Neuronal stem cell (in vitro differentiated cells): ENCODE measurements around the gene MED23.

Experiments used
- DNase-seq: peaks from one replicate; pipeline ENCODE4 v3.0.0-alpha.2; 2013; ENCODE audit warnings: low spot score
- H2AFZ ChIP-seq: one replicate; pipeline ENCODE4 v1.6.1; 2013; ENCODE audit warnings: mild to moderate bottlenecking, low read length, inconsistent platforms
- H2AK5ac ChIP-seq: 2 replicates; pipeline ENCODE4 v1.6.1; 2013; ENCODE audit warnings: low read depth, mild to moderate bottlenecking, inconsistent platforms, low read length, moderate library complexity, mixed read lengths
- H2BK120ac ChIP-seq: 2 replicates; pipeline ENCODE4 v1.6.1; 2013; ENCODE audit warnings: low read depth, mild to moderate bottlenecking, inconsistent platforms, low read length, moderate library complexity, mixed read lengths
- H2BK12ac ChIP-seq: one replicate; pipeline ENCODE4 v1.6.1; 2013; ENCODE audit warnings: low read length, inconsistent platforms
- H2BK15ac ChIP-seq: 2 replicates; pipeline ENCODE4 v1.6.1; 2013; ENCODE audit warnings: mild to moderate bottlenecking, low read length, inconsistent platforms, mixed read lengths
- H2BK5ac ChIP-seq: one replicate; pipeline ENCODE4 v1.6.1; 2013; ENCODE audit warnings: inconsistent platforms, mild to moderate bottlenecking, low read length, moderate library complexity
- H3K14ac ChIP-seq: one replicate; pipeline ENCODE4 v1.6.1; 2013; ENCODE audit warnings: low read length, inconsistent platforms
- H3K18ac ChIP-seq: 2 replicates; pipeline ENCODE4 v1.6.1; 2013; ENCODE audit warnings: low read length, inconsistent platforms
- H3K23ac ChIP-seq: 2 replicates; pipeline ENCODE4 v1.6.1; 2013; ENCODE audit warnings: low read depth, mild to moderate bottlenecking, mixed read lengths, low read length, inconsistent platforms; ENCODE audit not compliant: poor library complexity
- H3K27ac ChIP-seq: replicated peaks from 3 replicates; pipeline ENCODE4 v1.5.1; 2013; ENCODE audit warnings: low read length, inconsistent platforms
- H3K27me3 ChIP-seq, 3 experiments: 2 replicates each; pipeline ENCODE4 v1.6.1; 2013; ENCODE audit warnings: low read length in 3 of 3, mild to moderate bottlenecking in 2 of 3, inconsistent platforms in 1 of 3, low read depth in 1 of 3, mixed read lengths in 1 of 3, moderate library complexity in 1 of 3; ENCODE audit not compliant: control insufficient read depth in 3 of 3, insufficient read depth in 3 of 3
- H3K36me3 ChIP-seq, 2 donors: replicated peaks in 1 of 2; 2 replicates each; pipeline ENCODE4 v1.6.1; 2013; ENCODE audit warnings: low read length in 2 of 2; ENCODE audit not compliant: control insufficient read depth in 2 of 2, insufficient read depth in 2 of 2
- H3K4ac ChIP-seq: 2 replicates; pipeline ENCODE4 v1.6.1; 2013; ENCODE audit warnings: inconsistent platforms, mild to moderate bottlenecking, low read length, moderate library complexity
- H3K4me1 ChIP-seq, 2 donors: 1 replicate in 1 of 2; 2 replicates in 1 of 2; pipeline ENCODE4 v1.6.1; 2013; ENCODE audit warnings: low read length in 2 of 2, low read depth in 1 of 2; ENCODE audit not compliant: control insufficient read depth in 2 of 2, insufficient read depth in 1 of 2
- H3K4me2 ChIP-seq: one replicate; pipeline ENCODE4 v1.6.1; 2013; ENCODE audit warnings: mild to moderate bottlenecking, low read length, inconsistent platforms; ENCODE audit not compliant: insufficient read depth, poor library complexity, severe bottlenecking
- H3K4me3 ChIP-seq, 2 donors: 2 replicates each; pipeline ENCODE4 v1.5.1; 2013; ENCODE audit warnings: low read length in 2 of 2, mild to moderate bottlenecking in 2 of 2, inconsistent platforms in 1 of 2, moderate library complexity in 1 of 2
- H3K79me1 ChIP-seq: one replicate; pipeline ENCODE4 v1.6.1; 2013; ENCODE audit warnings: low read depth, mild to moderate bottlenecking, inconsistent platforms, low read length, moderate library complexity
- H3K9ac ChIP-seq: one replicate; pipeline ENCODE4 v1.6.1; 2013; ENCODE audit warnings: mild to moderate bottlenecking, low read depth, low read length, inconsistent platforms; ENCODE audit not compliant: poor library complexity
- H3K9me3 ChIP-seq, 2 donors: replicated peaks in 1 of 2; 2 replicates each; pipeline versions ENCODE3 to v1.6.1; 2013; ENCODE audit warnings: low read length in 2 of 2, mild to moderate bottlenecking in 2 of 2, inconsistent platforms in 1 of 2, low read depth in 1 of 2, mixed read lengths in 1 of 2, moderate library complexity in 1 of 2; ENCODE audit not compliant: control insufficient read depth in 2 of 2, insufficient read depth in 1 of 2
- H4K8ac ChIP-seq: one replicate; pipeline ENCODE4 v1.6.1; 2013; ENCODE audit warnings: low read depth, mild to moderate bottlenecking, inconsistent platforms, low read length, moderate library complexity
- H4K91ac ChIP-seq: one replicate; pipeline ENCODE4 v1.6.1; 2013; ENCODE audit warnings: low read length, low read depth, mild to moderate bottlenecking, inconsistent platforms; ENCODE audit not compliant: poor library complexity
- WGBS, 2 donors: extraction: QIAGEN DNeasy Blood & Tissue Kit; methylation state at CpG; one replicate each; pipeline ENCODE4 v1.1.7; 2013; ENCODE audit warnings: missing lambda C conversion rate in 2 of 2, mixed read lengths in 1 of 2; ENCODE audit not compliant: insufficient read length in 2 of 2, insufficient replicate concordance in 1 of 2; ENCODE audit errors: extremely low coverage in 2 of 2; 5-methylcytosine and 5-hydroxymethylcytosine counted together

The MED23 gene

DNA sequence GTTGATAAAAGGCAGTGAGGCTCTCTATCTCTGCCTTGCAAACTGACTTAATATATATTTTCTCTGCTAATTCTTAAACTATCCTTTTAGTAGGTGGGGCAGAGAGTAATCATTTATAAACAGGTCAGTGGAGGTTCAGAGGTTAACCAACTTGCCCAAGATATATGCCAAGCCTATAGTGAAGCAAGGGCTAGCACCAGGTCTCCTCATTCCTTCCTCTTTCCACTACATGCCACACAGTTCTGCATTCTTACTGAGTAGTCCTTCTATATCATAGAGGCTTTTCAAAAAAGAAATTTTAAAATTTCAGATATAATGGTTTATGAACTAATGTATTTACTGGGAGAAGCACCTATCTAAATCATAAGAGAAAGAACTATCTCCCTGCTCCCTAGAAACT is 46.5 kb downstream of the MED23 start:
- H3K4me1 ChIP-seq, result no peaks in the 10 kb centered on the region
- H2BK15ac ChIP-seq, result no peak overlapping the region
- no peaks in the 10 kb centered on the region for H3K27me3 ChIP-seq
- no peak overlapping the region for H3K9ac ChIP-seq
- H3K4me3 ChIP-seq, result no peak overlapping the region
- H3K27ac ChIP-seq, result no peak overlapping the region
- DNase-seq, result no peak
- H2AFZ ChIP-seq, result no peak overlapping the region
- H3K36me3 ChIP-seq, result peaks cover 5 to 76% of the 10 kb centered on the region in 2 donors
- no peak overlapping the region for H2AK5ac ChIP-seq
- H3K23ac ChIP-seq, result no peak overlapping the region
- no peak overlapping the region for H3K4me2 ChIP-seq
- no peak overlapping the region for H2BK120ac ChIP-seq
- no peak overlapping the region for H4K8ac ChIP-seq
- H3K18ac ChIP-seq, result no peak overlapping the region
- H3K14ac ChIP-seq, result no peak overlapping the region
- H4K91ac ChIP-seq, result no peak overlapping the region
- H2BK5ac ChIP-seq, result no peak overlapping the region
- H3K4ac ChIP-seq, result no peak overlapping the region
- H3K79me1 ChIP-seq, result no peaks in the 10 kb centered on the region
- H2BK12ac ChIP-seq, result no peak overlapping the region
- H3K9me3 ChIP-seq, result no peaks in the 10 kb centered on the region

DNA sequence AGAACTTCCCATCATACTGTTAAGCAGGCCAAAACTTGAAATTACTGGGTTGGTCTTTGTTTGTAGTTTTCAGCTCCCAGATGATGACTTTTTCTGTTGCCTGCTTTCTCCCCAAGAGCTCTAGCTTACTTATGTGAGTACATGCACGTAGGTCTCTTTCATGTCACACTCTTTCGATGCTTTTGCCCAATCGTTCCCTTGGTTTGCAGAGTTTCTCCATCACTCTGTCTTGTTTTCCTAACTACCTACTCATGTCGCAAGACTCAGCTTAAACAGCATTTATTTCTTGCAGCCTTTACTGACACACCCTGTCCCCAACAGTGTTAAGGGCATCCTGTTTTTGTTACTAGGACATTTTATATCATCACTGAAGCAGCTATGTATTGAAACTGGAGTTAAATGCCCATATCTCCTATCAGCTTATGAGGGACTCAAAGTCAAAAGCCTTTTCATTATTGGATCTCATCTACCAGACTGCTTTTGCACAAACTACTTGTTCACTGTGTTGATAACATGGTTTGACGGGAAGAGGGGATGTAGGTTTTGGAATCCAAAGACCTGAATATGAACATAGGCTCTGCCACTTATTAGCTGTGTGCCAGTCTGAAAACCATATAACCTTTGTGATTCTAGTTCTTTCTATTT is 52.1 kb downstream of the MED23 start:
- no peak overlapping the region for H2AFZ ChIP-seq
- H3K4me1 ChIP-seq, result no peaks in the 10 kb centered on the region
- no peak overlapping the region for H4K8ac ChIP-seq
- no peak overlapping the region for H3K23ac ChIP-seq
- WGBS, 2 donors, result no CpG with 5 or more reads among the region's 5 CpGs
- H3K4ac ChIP-seq, result no peak overlapping the region
- no peak for DNase-seq
- H2BK120ac ChIP-seq, result no peak overlapping the region
- H3K14ac ChIP-seq, result no peak overlapping the region
- no peaks in the 10 kb centered on the region for H3K9me3 ChIP-seq
- H2BK5ac ChIP-seq, result no peak overlapping the region
- H3K27me3 ChIP-seq, result no peaks in the 10 kb centered on the region
- no peaks in the 10 kb centered on the region for H3K79me1 ChIP-seq
- no peak overlapping the region for H3K4me2 ChIP-seq
- no peak overlapping the region for H3K27ac ChIP-seq
- H3K4me3 ChIP-seq, result no peak overlapping the region
- H3K36me3 ChIP-seq, result peaks cover 0 to 20% of the 10 kb centered on the region in 2 donors
- no peak overlapping the region for H2BK15ac ChIP-seq
- no peak overlapping the region for H2BK12ac ChIP-seq
- no peak overlapping the region for H4K91ac ChIP-seq
- no peak overlapping the region for H2AK5ac ChIP-seq
- no peak overlapping the region for H3K9ac ChIP-seq
- no peak overlapping the region for H3K18ac ChIP-seq

DNA sequence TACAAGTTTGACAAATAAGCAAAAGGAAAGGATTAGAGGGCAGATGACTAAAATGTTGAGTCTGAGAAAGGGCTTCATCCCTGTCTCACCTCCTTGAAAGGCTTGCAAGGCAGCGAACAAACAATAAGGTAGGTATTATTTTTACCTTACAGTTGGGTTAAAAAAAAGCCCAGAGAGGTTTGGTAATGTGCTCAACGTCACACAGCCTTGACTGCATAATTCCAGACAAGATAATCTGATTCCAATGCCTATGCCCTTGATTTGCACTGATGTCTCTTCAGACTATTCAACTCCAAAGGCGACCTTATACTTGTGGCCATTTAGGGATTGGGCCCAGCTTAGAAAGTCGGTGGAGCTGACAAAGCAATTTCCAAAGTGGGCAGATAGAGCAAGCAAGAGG is 53.4 kb downstream of the MED23 start:
- no peak overlapping the region for H3K14ac ChIP-seq
- no CpG with 5 or more reads among the region's 4 CpGs for WGBS, 2 donors
- no peak overlapping the region for H4K91ac ChIP-seq
- H3K4ac ChIP-seq, result no peak overlapping the region
- H2BK5ac ChIP-seq, result no peak overlapping the region
- H3K9ac ChIP-seq, result no peak overlapping the region
- H3K23ac ChIP-seq, result no peak overlapping the region
- H2AFZ ChIP-seq, result no peak overlapping the region
- no peak overlapping the region for H2AK5ac ChIP-seq
- H4K8ac ChIP-seq, result no peak overlapping the region
- H3K18ac ChIP-seq, result no peak overlapping the region
- no peaks in the 10 kb centered on the region for H3K27me3 ChIP-seq
- H3K27ac ChIP-seq, result no peak overlapping the region
- no peaks in the 10 kb centered on the region for H3K79me1 ChIP-seq
- no peaks in the 10 kb centered on the region for H3K4me1 ChIP-seq
- H2BK120ac ChIP-seq, result no peak overlapping the region
- H2BK15ac ChIP-seq, result no peak overlapping the region
- H2BK12ac ChIP-seq, result no peak overlapping the region
- H3K4me3 ChIP-seq, result no peak overlapping the region
- H3K9me3 ChIP-seq, result no peaks in the 10 kb centered on the region
- peaks cover 0 to 9% of the 10 kb centered on the region in 2 donors for H3K36me3 ChIP-seq
- no peak for DNase-seq
- H3K4me2 ChIP-seq, result no peak overlapping the region

DNA sequence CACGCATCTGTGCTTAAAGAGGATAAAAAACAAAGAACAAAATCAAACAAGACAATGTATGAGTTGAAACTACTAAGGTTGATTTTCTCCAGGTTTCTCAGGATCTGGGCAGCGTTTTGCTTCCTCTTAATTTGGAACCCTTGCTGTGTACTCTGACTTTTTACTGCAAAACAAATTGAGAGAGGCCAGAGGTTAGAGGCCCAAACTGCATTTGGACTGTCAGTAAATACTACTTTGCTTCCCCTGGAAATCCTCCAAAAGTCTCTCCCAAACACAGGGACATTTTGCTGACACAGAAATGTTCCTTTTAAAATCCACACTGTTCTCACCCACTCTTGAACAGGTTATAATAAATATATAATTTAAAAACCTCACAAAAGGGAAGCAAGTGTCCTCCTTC is 53.9 kb downstream of the MED23 start:
- no peak overlapping the region for H4K91ac ChIP-seq
- H2BK15ac ChIP-seq, result no peak overlapping the region
- no peak overlapping the region for H2BK12ac ChIP-seq
- H3K27me3 ChIP-seq, result no peaks in the 10 kb centered on the region
- H3K27ac ChIP-seq, result no peak overlapping the region
- DNase-seq, result no peak
- H3K4me3 ChIP-seq, result no peak overlapping the region
- peaks cover 0 to 6% of the 10 kb centered on the region in 2 donors for H3K36me3 ChIP-seq
- H2BK5ac ChIP-seq, result no peak overlapping the region
- H4K8ac ChIP-seq, result no peak overlapping the region
- H3K4me1 ChIP-seq, result no peaks in the 10 kb centered on the region
- no CpG with 5 or more reads among the region's 2 CpGs for WGBS, 2 donors
- H3K23ac ChIP-seq, result no peak overlapping the region
- no peak overlapping the region for H3K14ac ChIP-seq
- no peak overlapping the region for H2AK5ac ChIP-seq
- H3K9me3 ChIP-seq, result no peaks in the 10 kb centered on the region
- H3K4ac ChIP-seq, result no peak overlapping the region
- H3K18ac ChIP-seq, result no peak overlapping the region
- no peak overlapping the region for H2BK120ac ChIP-seq
- H3K79me1 ChIP-seq, result no peaks in the 10 kb centered on the region
- no peak overlapping the region for H2AFZ ChIP-seq
- no peak overlapping the region for H3K9ac ChIP-seq
- H3K4me2 ChIP-seq, result no peak overlapping the region
